ENCODE measurements around the gene PTTG1. TPM values are rescaled to one million over a fixed set of nuclear protein-coding genes. Genes with fewer than 3 reads are reported as not detected.

The PTTG1 gene
- total and polyA plus RNA-seq, 2 experiments from 2014 or later: 394 to 620 TPM

DNA sequence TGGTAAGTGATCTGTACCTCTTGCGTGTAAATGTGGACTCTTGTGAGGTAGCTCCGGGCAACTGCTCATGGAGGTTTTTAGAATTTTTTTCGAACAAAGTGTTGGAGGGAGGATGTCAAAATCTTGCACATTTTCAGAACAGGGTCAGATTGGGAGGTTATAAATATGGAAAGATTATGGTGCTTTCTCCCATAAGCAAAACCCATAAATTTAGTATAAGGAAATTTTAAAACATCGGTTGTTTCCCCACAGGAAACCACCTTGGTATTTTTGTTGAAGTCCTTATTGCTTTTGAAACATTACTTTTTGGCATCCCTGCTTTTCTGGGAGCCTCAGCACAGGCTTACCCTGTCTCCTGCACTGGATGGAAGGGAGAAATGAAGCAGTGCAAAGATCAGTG is 33.9 kb downstream of the PTTG1 start (continued):
- TF ChIP-seq, protein P1, sequence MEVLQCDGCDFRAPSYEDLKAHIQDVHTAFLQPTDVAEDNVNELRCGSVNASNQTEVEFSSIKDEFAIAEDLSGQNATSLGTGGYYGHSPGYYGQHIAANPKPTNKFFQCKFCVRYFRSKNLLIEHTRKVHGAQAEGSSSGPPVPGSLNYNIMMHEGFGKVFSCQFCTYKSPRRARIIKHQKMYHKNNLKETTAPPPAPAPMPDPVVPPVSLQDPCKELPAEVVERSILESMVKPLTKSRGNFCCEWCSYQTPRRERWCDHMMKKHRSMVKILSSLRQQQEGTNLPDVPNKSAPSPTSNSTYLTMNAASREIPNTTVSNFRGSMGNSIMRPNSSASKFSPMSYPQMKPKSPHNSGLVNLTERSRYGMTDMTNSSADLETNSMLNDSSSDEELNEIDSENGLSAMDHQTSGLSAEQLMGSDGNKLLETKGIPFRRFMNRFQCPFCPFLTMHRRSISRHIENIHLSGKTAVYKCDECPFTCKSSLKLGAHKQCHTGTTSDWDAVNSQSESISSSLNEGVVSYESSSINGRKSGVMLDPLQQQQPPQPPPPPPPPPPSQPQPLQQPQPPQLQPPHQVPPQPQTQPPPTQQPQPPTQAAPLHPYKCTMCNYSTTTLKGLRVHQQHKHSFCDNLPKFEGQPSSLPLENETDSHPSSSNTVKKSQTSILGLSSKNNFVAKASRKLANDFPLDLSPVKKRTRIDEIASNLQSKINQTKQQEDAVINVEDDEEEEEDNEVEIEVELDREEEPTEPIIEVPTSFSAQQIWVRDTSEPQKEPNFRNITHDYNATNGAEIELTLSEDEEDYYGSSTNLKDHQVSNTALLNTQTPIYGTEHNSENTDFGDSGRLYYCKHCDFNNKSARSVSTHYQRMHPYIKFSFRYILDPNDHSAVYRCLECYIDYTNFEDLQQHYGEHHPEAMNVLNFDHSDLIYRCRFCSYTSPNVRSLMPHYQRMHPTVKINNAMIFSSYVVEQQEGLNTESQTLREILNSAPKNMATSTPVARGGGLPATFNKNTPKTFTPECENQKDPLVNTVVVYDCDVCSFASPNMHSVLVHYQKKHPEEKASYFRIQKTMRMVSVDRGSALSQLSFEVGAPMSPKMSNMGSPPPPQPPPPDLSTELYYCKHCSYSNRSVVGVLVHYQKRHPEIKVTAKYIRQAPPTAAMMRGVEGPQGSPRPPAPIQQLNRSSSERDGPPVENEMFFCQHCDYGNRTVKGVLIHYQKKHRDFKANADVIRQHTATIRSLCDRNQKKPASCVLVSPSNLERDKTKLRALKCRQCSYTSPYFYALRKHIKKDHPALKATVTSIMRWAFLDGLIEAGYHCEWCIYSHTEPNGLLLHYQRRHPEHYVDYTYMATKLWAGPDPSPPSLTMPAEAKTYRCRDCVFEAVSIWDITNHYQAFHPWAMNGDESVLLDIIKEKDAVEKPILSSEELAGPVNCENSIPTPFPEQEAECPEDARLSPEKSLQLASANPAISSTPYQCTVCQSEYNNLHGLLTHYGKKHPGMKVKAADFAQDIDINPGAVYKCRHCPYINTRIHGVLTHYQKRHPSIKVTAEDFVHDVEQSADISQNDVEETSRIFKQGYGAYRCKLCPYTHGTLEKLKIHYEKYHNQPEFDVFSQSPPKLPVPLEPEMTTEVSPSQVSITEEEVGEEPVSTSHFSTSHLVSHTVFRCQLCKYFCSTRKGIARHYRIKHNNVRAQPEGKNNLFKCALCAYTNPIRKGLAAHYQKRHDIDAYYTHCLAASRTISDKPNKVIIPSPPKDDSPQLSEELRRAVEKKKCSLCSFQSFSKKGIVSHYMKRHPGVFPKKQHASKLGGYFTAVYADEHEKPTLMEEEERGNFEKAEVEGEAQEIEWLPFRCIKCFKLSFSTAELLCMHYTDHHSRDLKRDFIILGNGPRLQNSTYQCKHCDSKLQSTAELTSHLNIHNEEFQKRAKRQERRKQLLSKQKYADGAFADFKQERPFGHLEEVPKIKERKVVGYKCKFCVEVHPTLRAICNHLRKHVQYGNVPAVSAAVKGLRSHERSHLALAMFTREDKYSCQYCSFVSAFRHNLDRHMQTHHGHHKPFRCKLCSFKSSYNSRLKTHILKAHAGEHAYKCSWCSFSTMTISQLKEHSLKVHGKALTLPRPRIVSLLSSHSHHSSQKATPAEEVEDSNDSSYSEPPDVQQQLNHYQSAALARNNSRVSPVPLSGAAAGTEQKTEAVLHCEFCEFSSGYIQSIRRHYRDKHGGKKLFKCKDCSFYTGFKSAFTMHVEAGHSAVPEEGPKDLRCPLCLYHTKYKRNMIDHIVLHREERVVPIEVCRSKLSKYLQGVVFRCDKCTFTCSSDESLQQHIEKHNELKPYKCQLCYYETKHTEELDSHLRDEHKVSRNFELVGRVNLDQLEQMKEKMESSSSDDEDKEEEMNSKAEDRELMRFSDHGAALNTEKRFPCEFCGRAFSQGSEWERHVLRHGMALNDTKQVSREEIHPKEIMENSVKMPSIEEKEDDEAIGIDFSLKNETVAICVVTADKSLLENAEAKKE (CRISPR knock-in tag; IDR thresholded peaks at IDR 0.05): no peak
- no peak for TF ChIP-seq EZH2 (IDR thresholded peaks at IDR 0.05; ENCODE audit: low read depth, unreplicated experiment)
- TF ChIP-seq CREB1 (CRISPR knock-in tag; IDR thresholded peaks at IDR 0.05; ENCODE audit: low read depth): no peak
- TF ChIP-seq NANOG (IDR thresholded peaks at IDR 0.05; ENCODE audit: borderline replicate concordance): no peak
- no peak for TF ChIP-seq REST (IDR thresholded peaks at IDR 0.05; ENCODE audit: unreplicated experiment)
- TF ChIP-seq, protein P2, sequence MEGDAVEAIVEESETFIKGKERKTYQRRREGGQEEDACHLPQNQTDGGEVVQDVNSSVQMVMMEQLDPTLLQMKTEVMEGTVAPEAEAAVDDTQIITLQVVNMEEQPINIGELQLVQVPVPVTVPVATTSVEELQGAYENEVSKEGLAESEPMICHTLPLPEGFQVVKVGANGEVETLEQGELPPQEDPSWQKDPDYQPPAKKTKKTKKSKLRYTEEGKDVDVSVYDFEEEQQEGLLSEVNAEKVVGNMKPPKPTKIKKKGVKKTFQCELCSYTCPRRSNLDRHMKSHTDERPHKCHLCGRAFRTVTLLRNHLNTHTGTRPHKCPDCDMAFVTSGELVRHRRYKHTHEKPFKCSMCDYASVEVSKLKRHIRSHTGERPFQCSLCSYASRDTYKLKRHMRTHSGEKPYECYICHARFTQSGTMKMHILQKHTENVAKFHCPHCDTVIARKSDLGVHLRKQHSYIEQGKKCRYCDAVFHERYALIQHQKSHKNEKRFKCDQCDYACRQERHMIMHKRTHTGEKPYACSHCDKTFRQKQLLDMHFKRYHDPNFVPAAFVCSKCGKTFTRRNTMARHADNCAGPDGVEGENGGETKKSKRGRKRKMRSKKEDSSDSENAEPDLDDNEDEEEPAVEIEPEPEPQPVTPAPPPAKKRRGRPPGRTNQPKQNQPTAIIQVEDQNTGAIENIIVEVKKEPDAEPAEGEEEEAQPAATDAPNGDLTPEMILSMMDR (conservative IDR thresholded peaks at IDR 0.05; ENCODE audit: low read depth in 2 of 2): no peak
- no peak for TF ChIP-seq JUNB (IDR thresholded peaks at IDR 0.05; ENCODE audit: unreplicated experiment)
- no peak for TF ChIP-seq POLR2AphosphoS5 (IDR thresholded peaks at IDR 0.05; ENCODE audit: low read depth)
